GM21529 (cell line): ENCODE results near the gene FAM131C.

ENCODE experiments used
- ATAC-seq: cut with Tn5 transposase; IDR thresholded peaks from one replicate; pipeline ENCODE4 v1.9.1; 2021; ENCODE audit not compliant: unreplicated experiment

The FAM131C gene

GRCh38 chr1:16017461-16018303, 55.8 kb downstream of the FAM131C start, which contains the start of gene HSPB7:
HSPB7 (minus strand) TSS chr1:16018043; CDS start chr1:16017963, 80 bp downstream.
- ATAC-seq, result no peak

GRCh38 chr1:16017076-16017460, 56.4 kb downstream of the FAM131C start:
- no peak for ATAC-seq

- ATAC-seq, result no peak
Measured at GRCh38 chr1:16015960-16016901, 57.2 kb downstream of the FAM131C start.

GRCh38 chr1:16015491-16015890, 58.0 kb downstream of the FAM131C start:
- no peak for ATAC-seq

- no peak for ATAC-seq
Measured at GRCh38 chr1:16014509-16015482, 58.7 kb downstream of the FAM131C start.

GRCh38 chr1:16013908-16014258, 59.6 kb downstream of the FAM131C start:
- ATAC-seq, result no peak

- no peak for ATAC-seq
Measured at GRCh38 chr1:16013220-16013907, 60.1 kb downstream of the FAM131C start.

- ATAC-seq, result no peak
Measured at GRCh38 chr1:16012590-16013219, 60.7 kb downstream of the FAM131C start.

GRCh38 chr1:16011936-16012589, 61.4 kb downstream of the FAM131C start:
- no peak for ATAC-seq

GRCh38 chr1:16010837-16011236, 62.6 kb downstream of the FAM131C start:
- ATAC-seq, result no peak

- no peak for ATAC-seq
Measured at GRCh38 chr1:16009678-16010077, 63.8 kb downstream of the FAM131C start.

GRCh38 chr1:16009030-16009460, 64.4 kb downstream of the FAM131C start:
- no peak for ATAC-seq
